ACHN (cell line): ENCODE measurements around the gene BMAL1.

ENCODE experiments used
- DNase-seq: peaks from one replicate; pipeline ENCODE4 v3.0.0-alpha.2; 2015
- in situ Hi-C: cut with HindIII; loops from 2 replicates; pipeline ENCODE4 v1.10.0; 2017; ENCODE audit warnings: low sequenced_read_pairs, low pct_ligation_motif_present, low pct_unique_long_range_greater_than_20kb

BMAL1 gene

GRCh38 chr11:13260201-13260962 is 17.2 kb upstream of the BMAL1 start:
- in situ Hi-C loops, result no loop called here
- DNase-seq, result no peak

- peak; percentile 40 for DNase-seq
- in situ Hi-C loops, result no loop called here
Measured at GRCh38 chr11:13260963-13261588, 16.5 kb upstream of the BMAL1 start.

DNA sequence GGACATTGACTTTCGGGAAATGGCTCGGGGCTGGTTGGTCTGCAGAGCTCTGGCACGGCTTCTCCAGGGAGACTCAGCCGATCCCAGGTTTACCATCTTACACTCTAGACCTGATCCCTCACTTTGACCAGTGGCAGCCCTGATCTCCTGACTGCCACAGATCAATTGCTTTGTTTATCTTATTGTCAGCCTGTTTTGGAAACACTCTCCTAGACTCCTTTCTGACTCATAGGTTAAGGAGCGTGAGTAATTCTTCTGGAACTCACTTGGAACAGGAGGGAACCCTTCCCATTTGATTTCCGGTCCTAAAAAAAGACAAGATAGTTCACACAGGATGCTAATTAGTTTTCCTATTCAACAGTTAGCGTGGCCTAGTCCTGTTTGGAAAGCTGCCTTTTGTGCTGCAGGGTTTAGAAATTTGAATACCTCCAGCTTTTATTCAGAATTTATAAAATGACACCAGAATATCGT is 16.0 kb upstream of the BMAL1 start:
- in situ Hi-C loops, result no loop called here
- peak; percentile 86 for DNase-seq

- in situ Hi-C loops, result no loop called here
- DNase-seq, result peak; percentile 25
Measured at GRCh38 chr11:13262096-13262495, 15.5 kb upstream of the BMAL1 start.

GRCh38 chr11:13268791-13269190 is 8.8 kb upstream of the BMAL1 start:
- in situ Hi-C loops, result no loop called here
- DNase-seq, result no peak

DNA sequence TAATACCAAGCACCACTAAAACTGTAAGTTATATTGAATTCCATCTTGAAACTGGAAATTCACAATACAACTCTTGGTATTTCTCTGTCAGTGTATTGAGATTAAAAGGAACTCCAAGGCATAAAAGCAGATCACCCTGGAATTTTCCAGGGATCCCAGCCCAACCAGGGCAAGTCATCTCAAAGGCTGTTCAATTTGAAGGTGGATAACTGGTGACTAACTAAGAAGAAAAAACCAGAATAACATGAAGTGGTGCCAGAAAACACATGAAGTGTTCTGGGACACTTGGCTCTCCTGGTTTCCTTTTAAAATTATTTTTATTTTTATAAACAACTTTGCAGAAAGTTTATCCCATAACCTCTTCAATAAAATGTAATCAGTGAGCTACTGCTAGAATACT is 7.8 kb upstream of the BMAL1 start:
- in situ Hi-C loops, result no loop called here
- no peak for DNase-seq

DNA sequence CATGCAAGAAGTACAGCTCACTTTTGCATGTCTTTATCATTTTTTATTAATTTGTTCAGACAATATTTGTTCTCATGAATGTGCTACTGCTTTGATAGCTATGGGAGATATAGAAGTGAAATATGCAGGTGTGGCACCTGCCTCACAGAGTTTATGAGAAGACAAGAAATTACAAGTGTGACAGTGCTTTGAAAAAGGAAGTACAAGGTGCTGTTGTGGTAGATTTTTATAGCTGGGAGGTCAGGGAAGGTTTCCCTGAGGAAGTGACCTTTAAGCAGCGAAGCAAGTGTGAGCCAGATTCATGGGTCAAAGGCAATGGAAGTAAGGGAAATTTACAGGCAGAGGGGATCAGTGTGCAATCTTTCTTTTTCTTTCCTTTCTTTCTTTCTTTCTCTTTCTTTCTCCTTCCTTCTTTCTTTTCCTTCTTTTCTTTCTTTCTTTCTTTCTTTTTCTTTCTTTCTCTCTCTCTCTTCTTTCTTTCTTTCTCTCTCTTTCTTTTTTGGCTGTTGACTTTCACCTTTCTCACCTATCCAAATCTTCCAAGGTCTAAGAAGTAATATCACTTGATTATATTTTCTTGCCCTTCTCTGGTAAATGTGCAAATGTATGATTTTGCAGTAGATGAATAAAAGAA is 6.4 kb upstream of the BMAL1 start:
- in situ Hi-C loops, result no loop called here

DNA sequence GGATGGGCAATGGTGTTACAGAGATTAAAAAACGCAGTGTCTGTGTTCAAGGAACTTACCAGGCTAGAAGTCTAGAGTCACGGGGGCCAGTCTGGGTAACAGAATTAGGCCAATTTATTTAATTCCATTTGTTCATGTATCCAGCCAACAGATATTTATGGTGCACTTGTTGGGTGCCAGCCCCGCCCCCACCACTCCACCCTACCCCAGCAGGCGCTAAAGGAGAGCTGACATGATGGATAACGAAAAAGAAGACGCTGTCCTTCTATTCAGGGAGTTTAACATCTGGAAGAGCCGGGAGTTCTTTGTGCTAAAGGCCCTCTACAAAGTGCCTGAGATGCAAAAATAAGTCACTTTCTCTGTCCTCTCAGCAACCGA is 1.1 kb upstream of the BMAL1 start:
- no peak for DNase-seq
- in situ Hi-C loops, result no loop called here

More for the DNA sequence above, 6.4 kb upstream of the BMAL1 start:
- DNase-seq, result no peak

DNA sequence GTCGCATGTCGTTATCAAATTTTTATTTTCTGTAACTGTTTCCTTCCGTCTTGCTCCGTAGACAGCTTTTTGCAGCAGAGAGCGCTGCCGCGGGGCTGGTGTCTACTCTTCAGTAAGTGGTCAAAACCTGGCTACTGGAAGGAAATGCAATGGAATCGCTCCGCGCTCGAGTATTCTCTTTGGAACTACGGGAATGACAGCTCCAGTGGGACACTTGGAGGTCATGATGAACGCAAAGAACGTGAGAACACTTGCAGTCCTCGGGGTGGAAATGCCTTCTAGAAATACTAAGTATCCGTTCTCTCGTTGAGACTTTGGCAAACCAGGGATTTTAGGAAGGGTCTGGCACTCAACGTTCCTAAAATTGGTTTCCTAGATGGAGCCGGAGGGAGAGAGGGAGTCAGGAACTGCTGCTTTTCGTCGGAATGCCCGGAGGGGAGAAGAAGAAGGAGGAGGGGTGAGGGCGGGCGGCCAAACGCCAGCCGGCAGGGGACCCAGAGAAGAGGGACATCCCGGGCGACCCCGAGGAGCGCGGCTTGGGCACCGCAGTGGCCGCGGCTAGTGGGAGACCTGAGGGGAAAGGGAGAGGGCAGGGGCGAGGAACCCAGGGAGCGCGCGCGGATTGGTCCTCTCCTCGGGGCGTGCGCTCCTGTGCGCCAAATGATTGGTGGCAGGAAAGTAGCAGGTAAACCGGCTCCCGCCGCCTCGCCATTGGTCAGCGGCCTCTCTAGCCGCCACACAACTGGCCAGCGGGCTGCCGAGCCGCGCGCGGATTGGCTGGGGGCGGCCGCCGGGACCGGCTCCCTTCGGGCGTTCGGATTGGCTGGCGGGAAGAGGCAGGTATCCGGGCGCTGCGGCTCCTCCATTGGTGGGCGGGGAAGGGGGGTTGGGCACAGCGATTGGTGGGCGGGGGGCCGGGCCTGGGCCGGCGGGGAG is 490 bp upstream of the BMAL1 start:
- in situ Hi-C loops, result no loop called here

DNA sequence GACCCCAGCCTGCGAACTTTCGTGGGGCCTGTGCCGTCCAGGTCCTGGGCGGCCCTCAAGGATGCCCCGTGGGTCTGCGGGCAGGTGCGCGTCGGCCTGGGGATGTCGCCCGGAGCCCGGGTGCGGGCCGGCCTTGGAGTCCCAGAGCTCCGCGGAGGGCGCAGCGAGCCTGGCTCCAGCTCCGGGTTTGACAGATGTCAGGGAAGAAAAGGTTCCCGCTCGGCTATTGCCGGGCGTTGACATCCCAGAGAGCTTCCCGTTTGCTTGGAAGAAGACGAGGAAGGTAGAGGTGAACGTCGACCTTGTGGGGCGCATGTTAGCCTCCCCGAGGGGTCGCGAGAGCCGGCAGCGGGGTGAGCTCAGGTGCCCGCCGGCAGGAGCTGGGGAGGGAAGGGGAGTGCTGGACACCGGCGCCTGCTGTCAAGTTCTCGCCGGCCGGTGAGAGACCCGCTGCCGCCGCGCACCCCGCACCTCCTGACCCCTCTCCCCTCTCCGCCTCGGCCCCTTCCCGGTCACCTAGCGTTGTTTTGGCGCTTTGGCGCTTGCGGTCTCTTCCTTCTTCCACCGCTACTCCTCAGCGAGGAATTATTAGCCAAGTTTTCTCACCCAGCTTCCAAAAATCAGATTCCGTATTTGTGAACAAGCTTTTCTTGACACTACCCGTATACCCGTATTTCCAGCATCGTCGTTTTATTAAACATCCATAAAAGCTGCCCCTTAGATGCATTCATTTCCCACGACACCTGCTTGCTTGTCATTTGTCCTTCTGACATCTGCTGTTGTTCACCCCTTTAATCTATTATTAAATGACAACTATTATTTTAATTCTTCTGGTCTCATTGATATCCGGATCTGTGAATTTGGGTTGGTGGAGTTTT is 1.3 kb downstream of the BMAL1 start:
- no peak for DNase-seq
- in situ Hi-C loops, result no loop called here

More for the DNA sequence above, 490 bp upstream of the BMAL1 start:
- peak; percentile 95 for DNase-seq

DNA sequence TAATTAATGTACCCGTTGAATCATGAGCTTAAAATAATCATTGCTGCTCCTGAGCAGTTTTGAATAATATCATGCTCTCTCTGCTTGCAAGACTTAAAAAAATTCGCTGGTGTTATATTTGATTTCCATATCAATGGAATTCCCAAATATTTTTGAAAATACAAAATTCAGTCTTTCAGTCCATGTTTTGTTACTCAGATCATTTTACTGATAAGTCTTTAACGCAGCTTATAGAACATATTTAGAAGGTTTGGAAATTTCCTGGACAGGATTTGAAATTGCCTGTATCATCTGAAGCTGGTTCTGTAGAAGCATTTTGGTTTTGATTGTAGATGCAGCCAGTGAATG is 1.9 kb downstream of the BMAL1 start:
- in situ Hi-C loops, result no loop called here

DNA sequence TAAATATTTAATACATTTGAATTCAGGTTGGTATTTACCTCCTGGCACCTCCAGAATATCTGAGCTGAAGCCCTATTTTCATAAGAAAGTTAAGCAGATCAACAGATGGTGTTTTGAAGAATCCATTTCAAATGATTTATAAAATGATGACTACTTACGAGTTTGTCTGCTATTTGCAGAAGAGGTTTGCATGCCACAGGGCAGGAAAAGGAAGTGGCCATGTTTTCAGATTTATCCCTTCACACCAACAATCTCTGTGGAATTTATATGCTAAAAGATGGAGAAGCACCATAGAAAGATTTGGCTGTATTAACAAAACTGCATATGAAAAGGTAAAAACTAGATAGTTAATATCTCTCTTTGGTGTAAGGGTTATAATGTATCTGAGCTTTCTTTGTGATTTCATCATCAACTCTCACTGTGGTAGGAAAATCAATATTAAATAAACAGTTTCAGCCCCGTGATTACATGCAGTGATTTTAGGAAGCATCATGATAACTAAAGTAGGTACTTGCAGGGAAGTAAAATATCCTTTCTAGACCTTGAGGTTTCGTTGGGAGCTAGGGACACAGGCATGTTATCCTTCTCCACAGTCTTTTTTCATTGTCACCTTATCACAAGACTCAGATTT is 2.6 kb downstream of the BMAL1 start:
- in situ Hi-C loops, result no loop called here

More for the DNA sequence above, 1.9 kb downstream of the BMAL1 start:
- DNase-seq, result no peak

GRCh38 chr11:13280777-13281176 is 3.2 kb downstream of the BMAL1 start:
- DNase-seq, result no peak

More for the DNA sequence above, 2.6 kb downstream of the BMAL1 start:
- DNase-seq, result no peak

DNA sequence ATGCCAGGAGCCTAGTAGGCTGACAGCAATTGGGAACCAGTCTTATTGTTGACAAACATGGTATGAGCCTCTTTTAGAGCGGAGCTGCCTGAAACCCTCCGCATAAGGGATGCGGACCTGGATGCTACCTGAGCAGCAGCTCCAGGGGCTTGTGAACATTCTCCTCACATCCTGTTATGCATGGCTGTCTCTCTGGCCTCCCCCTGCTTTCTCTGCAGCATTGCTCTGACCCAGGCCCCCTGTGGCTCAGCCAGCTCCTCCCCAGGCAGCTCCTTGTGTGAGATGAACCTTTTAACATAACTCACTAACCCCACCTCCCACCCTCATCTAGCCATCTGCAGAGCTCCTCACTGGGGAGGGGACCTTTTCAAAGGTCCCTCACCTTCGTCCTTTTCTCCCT is 6.0 kb downstream of the BMAL1 start:
- no peak for DNase-seq
- in situ Hi-C loops, result no loop called here

More at GRCh38 chr11:13280777-13281176, 3.2 kb downstream of the BMAL1 start:
- in situ Hi-C loops, result no loop called here

GRCh38 chr11:13284776-13285588 is 7.4 kb downstream of the BMAL1 start:
- in situ Hi-C loops, result no loop called here
- no peak for DNase-seq

- DNase-seq, result no peak
- in situ Hi-C loops, result no loop called here
Measured at GRCh38 chr11:13286279-13286821, 8.8 kb downstream of the BMAL1 start.
